Urothelium cell line (cell line): ENCODE measurements around the gene MRPL24.

ENCODE experiments used
- DNase-seq: peaks from one replicate; pipeline ENCODE4 v3.0.0; 2011; ENCODE audit warnings: low spot score, mixed read lengths
- FAIRE-seq: peaks from 2 replicates; lab custom pipeline; 2011; peaks lifted over from hg19 to GRCh38; lab: Jason Lieb, UNC

Gene MRPL24

GRCh38 chr1:156744786-156745419 is 4.0 kb upstream of the MRPL24 start:
- no peak for FAIRE-seq
- DNase-seq, result no peak

GRCh38 chr1:156744344-156744743 is 3.5 kb upstream of the MRPL24 start:
- FAIRE-seq, result no peak

GRCh38 chr1:156743367-156744302 is 2.7 kb upstream of the MRPL24 start:
- FAIRE-seq (no peak), DNase-seq (no peak)

More at GRCh38 chr1:156744344-156744743, 3.5 kb upstream of the MRPL24 start:
- no peak for DNase-seq

- DNase-seq (no peak), FAIRE-seq (no peak)
These were observed 1.9 kb upstream of the MRPL24 start for GRCh38 chr1:156742801-156743200.

- FAIRE-seq (no peak), DNase-seq (no peak)
These were observed 1.1 kb upstream of the MRPL24 start for GRCh38 chr1:156742017-156742416.

- FAIRE-seq, result no peak
- no peak for DNase-seq
These were observed 644 bp upstream of the MRPL24 start for GRCh38 chr1:156741481-156741983.

GRCh38 chr1:156740237-156740740 is 599 bp downstream of the MRPL24 start:
- no peak for DNase-seq
- no peak for FAIRE-seq

- FAIRE-seq, result no peak
- no peak for DNase-seq
These were observed 2.0 kb downstream of the MRPL24 start for GRCh38 chr1:156738916-156739315.

GRCh38 chr1:156738407-156738806 is 2.5 kb downstream of the MRPL24 start:
- FAIRE-seq (no peak), DNase-seq (no peak)

- FAIRE-seq, result no peak
- DNase-seq, result no peak
These were observed 6.8 kb downstream of the MRPL24 start for GRCh38 chr1:156733989-156734584.

- DNase-seq, result peak; percentile 94
- FAIRE-seq, result peak; percentile 13
These were observed 12.1 kb downstream of the MRPL24 start, which contains the start of gene ISG20L2 for GRCh38 chr1:156728599-156729462. Gene ISG20L2, minus strand, starts transcription at chr1:156728766. Its CDS starts 1,114 bp downstream, at chr1:156727652.

- peak; percentile 86 for DNase-seq
These were observed 12.8 kb downstream of the MRPL24 start, which contains the start of gene METTL25B for GRCh38 chr1:156727926-156728598. Gene METTL25B, plus strand, starts transcription at chr1:156728469. Its CDS starts 636 bp downstream, at chr1:156729105.

GRCh38 chr1:156727492-156727891 is 13.4 kb downstream of the MRPL24 start:
- no peak for DNase-seq

More at GRCh38 chr1:156727926-156728598, 12.8 kb downstream of the MRPL24 start, which contains the start of gene METTL25B:
- no peak for FAIRE-seq

GRCh38 chr1:156726549-156727226 is 14.2 kb downstream of the MRPL24 start:
- no peak for FAIRE-seq
- no peak for DNase-seq

More at GRCh38 chr1:156727492-156727891, 13.4 kb downstream of the MRPL24 start:
- no peak for FAIRE-seq

- no peak for FAIRE-seq
- DNase-seq, result peak; percentile 84
These were observed 15.1 kb downstream of the MRPL24 start for GRCh38 chr1:156725683-156726280.

GRCh38 chr1:156721535-156721934 is 19.4 kb downstream of the MRPL24 start:
- DNase-seq (no peak), FAIRE-seq (no peak)

GRCh38 chr1:156721131-156721530 is 19.8 kb downstream of the MRPL24 start:
- FAIRE-seq, result no peak
- DNase-seq, result no peak

- DNase-seq (no peak), FAIRE-seq (no peak)
These were observed 23.5 kb downstream of the MRPL24 start for GRCh38 chr1:156717351-156717750.
